ENCODE results near the gene SPRED1. TPM values are rescaled to one million over a fixed set of nuclear protein-coding genes. Genes with fewer than 3 reads are reported as not detected.

SPRED1 gene
- total and polyA plus RNA-seq, 2 experiments from 2014 or later = 11.4 to 44.0 TPM

DNA sequence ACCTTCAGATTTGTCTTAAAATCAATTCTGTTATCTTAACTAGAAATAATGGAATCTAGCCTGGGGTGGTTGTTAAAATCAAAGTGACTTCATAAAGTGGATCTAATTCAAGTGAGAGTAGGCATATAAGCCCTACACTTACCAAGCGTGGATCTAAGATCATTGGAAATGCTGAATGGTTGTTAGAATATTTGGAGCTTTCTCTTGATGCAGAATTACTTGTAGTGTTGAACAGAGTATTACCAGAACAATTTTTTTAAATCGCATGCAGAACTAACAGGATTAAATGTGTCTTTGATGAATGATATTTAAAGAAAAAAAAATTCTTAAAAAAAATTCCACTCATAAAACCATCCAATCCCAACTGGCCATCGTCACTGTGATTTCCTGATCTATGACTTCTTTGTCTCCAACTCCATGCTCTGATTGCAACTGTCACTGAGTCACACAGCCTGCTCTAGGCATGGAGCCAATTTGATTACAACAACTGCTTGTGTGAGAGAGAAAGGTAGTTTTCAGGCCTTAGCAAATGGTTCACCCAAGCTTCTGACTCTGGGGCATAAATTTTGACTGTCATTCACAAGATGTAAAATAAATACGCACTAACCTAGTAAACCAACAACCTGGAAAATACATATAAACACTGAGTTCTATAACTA, 25.9 kb upstream of the SPRED1 start (continued):
- TF ChIP-seq, protein P1, sequence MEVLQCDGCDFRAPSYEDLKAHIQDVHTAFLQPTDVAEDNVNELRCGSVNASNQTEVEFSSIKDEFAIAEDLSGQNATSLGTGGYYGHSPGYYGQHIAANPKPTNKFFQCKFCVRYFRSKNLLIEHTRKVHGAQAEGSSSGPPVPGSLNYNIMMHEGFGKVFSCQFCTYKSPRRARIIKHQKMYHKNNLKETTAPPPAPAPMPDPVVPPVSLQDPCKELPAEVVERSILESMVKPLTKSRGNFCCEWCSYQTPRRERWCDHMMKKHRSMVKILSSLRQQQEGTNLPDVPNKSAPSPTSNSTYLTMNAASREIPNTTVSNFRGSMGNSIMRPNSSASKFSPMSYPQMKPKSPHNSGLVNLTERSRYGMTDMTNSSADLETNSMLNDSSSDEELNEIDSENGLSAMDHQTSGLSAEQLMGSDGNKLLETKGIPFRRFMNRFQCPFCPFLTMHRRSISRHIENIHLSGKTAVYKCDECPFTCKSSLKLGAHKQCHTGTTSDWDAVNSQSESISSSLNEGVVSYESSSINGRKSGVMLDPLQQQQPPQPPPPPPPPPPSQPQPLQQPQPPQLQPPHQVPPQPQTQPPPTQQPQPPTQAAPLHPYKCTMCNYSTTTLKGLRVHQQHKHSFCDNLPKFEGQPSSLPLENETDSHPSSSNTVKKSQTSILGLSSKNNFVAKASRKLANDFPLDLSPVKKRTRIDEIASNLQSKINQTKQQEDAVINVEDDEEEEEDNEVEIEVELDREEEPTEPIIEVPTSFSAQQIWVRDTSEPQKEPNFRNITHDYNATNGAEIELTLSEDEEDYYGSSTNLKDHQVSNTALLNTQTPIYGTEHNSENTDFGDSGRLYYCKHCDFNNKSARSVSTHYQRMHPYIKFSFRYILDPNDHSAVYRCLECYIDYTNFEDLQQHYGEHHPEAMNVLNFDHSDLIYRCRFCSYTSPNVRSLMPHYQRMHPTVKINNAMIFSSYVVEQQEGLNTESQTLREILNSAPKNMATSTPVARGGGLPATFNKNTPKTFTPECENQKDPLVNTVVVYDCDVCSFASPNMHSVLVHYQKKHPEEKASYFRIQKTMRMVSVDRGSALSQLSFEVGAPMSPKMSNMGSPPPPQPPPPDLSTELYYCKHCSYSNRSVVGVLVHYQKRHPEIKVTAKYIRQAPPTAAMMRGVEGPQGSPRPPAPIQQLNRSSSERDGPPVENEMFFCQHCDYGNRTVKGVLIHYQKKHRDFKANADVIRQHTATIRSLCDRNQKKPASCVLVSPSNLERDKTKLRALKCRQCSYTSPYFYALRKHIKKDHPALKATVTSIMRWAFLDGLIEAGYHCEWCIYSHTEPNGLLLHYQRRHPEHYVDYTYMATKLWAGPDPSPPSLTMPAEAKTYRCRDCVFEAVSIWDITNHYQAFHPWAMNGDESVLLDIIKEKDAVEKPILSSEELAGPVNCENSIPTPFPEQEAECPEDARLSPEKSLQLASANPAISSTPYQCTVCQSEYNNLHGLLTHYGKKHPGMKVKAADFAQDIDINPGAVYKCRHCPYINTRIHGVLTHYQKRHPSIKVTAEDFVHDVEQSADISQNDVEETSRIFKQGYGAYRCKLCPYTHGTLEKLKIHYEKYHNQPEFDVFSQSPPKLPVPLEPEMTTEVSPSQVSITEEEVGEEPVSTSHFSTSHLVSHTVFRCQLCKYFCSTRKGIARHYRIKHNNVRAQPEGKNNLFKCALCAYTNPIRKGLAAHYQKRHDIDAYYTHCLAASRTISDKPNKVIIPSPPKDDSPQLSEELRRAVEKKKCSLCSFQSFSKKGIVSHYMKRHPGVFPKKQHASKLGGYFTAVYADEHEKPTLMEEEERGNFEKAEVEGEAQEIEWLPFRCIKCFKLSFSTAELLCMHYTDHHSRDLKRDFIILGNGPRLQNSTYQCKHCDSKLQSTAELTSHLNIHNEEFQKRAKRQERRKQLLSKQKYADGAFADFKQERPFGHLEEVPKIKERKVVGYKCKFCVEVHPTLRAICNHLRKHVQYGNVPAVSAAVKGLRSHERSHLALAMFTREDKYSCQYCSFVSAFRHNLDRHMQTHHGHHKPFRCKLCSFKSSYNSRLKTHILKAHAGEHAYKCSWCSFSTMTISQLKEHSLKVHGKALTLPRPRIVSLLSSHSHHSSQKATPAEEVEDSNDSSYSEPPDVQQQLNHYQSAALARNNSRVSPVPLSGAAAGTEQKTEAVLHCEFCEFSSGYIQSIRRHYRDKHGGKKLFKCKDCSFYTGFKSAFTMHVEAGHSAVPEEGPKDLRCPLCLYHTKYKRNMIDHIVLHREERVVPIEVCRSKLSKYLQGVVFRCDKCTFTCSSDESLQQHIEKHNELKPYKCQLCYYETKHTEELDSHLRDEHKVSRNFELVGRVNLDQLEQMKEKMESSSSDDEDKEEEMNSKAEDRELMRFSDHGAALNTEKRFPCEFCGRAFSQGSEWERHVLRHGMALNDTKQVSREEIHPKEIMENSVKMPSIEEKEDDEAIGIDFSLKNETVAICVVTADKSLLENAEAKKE (CRISPR knock-in tag; IDR thresholded peaks at IDR 0.05) = no peak
- no peak for TF ChIP-seq EZH2 (IDR thresholded peaks at IDR 0.05; ENCODE audit: low read depth, unreplicated experiment)

DNA sequence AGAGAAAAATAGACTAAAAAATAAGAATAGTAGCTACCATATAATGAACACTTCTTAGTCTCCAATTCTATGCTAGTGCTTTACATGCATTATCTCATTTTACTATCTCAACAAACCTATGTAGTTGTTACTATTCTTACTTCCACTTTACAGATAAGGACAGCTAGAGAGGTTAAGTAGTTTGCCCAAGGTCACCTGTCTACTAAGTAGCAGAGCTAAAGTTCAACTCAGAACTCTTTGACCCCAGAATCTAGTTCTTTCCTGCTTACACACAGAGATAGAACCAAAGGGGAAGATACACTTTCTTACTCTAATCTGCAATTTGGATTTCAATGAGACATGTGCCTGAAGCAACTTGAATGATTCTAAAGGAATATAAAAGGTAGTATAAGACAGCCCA, 24.7 kb upstream of the SPRED1 start:
- no peak overlapping the region for H3K4me3 Mint-ChIP-seq
- H3K36me3 Mint-ChIP-seq (ENCODE audit: low read depth) = no peaks in the 10 kb centered on the region
- H3K9me3 Mint-ChIP-seq = no peaks in the 10 kb centered on the region
- Histone ChIP-seq H3K9me2 (ENCODE audit: insufficient read depth) (no peaks in the 10 kb centered on the region), H4K20me1 (replicated peaks; ENCODE audit: insufficient read depth) (no peaks in the 10 kb centered on the region), H3F3A (replicated peaks; ENCODE audit: low read depth) (no peaks in the 10 kb centered on the region), H3K4me1 (ENCODE audit: insufficient read depth) (no peaks in the 10 kb centered on the region), H2AFZ (0 out of 2 replicates have a peak overlapping the region, but pooled peaks have one; percentile 15), H3K36me3 (ENCODE audit: insufficient read depth) (no peaks in the 10 kb centered on the region), H3K4me2 (no peak overlapping the region), H3K79me2 (replicated peaks; ENCODE audit: insufficient read depth) (no peaks in the 10 kb centered on the region), H3K27me3 (ENCODE audit: insufficient read depth) (no peaks in the 10 kb centered on the region), H3K4me3 (no peak overlapping the region), H3K27ac (ENCODE audit: low read depth) (no peak overlapping the region)
- H3K27me3 Mint-ChIP-seq (ENCODE audit: insufficient read depth, low read depth, poor library complexity) = no peaks in the 10 kb centered on the region
- DNase-seq (ENCODE audit: low spot score) = no peak
- H3K27ac Mint-ChIP-seq = no peak overlapping the region
- H3K4me1 Mint-ChIP-seq = peaks cover 5% of the 10 kb centered on the region; the same call in 2 of the 3 replicates
- no peak for ATAC-seq
- TF ChIP-seq EZH2phosphoT487 (IDR thresholded peaks at IDR 0.05; ENCODE audit: unreplicated experiment) = no peak
- TF ChIP-seq STAT1 (IDR thresholded peaks at IDR 0.05; ENCODE audit: unreplicated experiment) = no peak
- no peak for TF ChIP-seq EZH2 (IDR thresholded peaks at IDR 0.05; ENCODE audit: low read depth, unreplicated experiment)
- TF ChIP-seq CREB1 (CRISPR knock-in tag; IDR thresholded peaks at IDR 0.05; ENCODE audit: low read depth) = no peak
- TF ChIP-seq JUNB (IDR thresholded peaks at IDR 0.05; ENCODE audit: unreplicated experiment) = no peak
- TF ChIP-seq, protein P1 (CRISPR knock-in tag; IDR thresholded peaks at IDR 0.05) = no peak
- no peak for TF ChIP-seq ZNF331 (CRISPR knock-in tag; IDR thresholded peaks at IDR 0.05; ENCODE audit: low read depth)

Measured in GM23338 (cell line).